HepG2 (cell line): ENCODE measurements around the gene CDH13. TPM values are rescaled to one million over a fixed set of nuclear protein-coding genes. Genes with fewer than 3 reads are reported as not detected.

Experiments used
- ATAC-seq: fragments of 200-7000 bp; cut with Tn5 transposase; 3 replicates; pipeline ENCODE4 v1.9.1; 2020; ENCODE audit warnings: mild to moderate bottlenecking, moderate library complexity
- BruUV-seq: library from RNA; stranded (reverse); fragments of 400-500 nt; replicated peaks from 2 replicates; lab custom pipeline; 2021; lab: Mats Ljungman, UMichigan
- CTCF ChIA-PET: fragments of 300-600 bp; formaldehyde crosslinking; extraction: SDS; loops from one replicate; lab custom pipeline; 2021; ENCODE audit warnings: low total read pairs, inconsistent platforms, low intra/inter-chr PET ratio; lab: Yijun Ruan, JAX
- POLR2A ChIA-PET: fragments of 350-600 bp; sonication (Branson Sonifier 250); formaldehyde crosslinking; loops from one replicate; lab custom pipeline; 2020; ENCODE audit warnings: antibody characterized with exemption, inconsistent platforms; lab: Yijun Ruan, JAX
- DNase-seq: peaks from one replicate; pipeline ENCODE4 v3.0.0-alpha.2; 2015; ENCODE audit warnings: low spot score
- FAIRE-seq: peaks from 3 replicates; lab custom pipeline; 2011; peaks lifted over from hg19 to GRCh38; lab: Jason Lieb, UNC
- H2AFZ ChIP-seq: one replicate; pipeline ENCODE4 v1.6.1; 2011; ENCODE audit warnings: low read length, inconsistent platforms
- H3K27ac ChIP-seq: fragments of 300-600 bp; 3 replicates; pipeline ENCODE4 v1.8.0; 2011; ENCODE audit warnings: mixed run types, mild to moderate bottlenecking, mixed read lengths, low read length, inconsistent platforms; ENCODE audit not compliant: insufficient read depth; ENCODE audit errors: extremely low read length
- H3K27me3 ChIP-seq, 2 experiments: fragments of 200-600 bp in 1 of 2; 2 replicates in 1 of 2; 3 replicates in 1 of 2; pipeline versions ENCODE4 v1.6.0 to v1.8.0; 2011; ENCODE audit warnings: low read length in 2 of 2, mild to moderate bottlenecking in 2 of 2, moderate library complexity in 2 of 2, inconsistent platforms in 1 of 2; ENCODE audit not compliant: insufficient read depth in 2 of 2, control insufficient read depth in 1 of 2
- H3K36me3 ChIP-seq, 2 experiments: fragments of 200-600 bp in 1 of 2; replicated peaks in 1 of 2; 2 replicates in 1 of 2; 3 replicates in 1 of 2; pipeline versions ENCODE4 v1.5.1 to v1.8.0; 2011; ENCODE audit warnings: low read length in 2 of 2, inconsistent platforms in 1 of 2; ENCODE audit not compliant: insufficient read depth in 2 of 2, control insufficient read depth in 1 of 2
- H3K4me1 ChIP-seq: 2 replicates; pipeline ENCODE4 v1.5.1; 2012; ENCODE audit warnings: low read length, inconsistent platforms; ENCODE audit not compliant: insufficient read depth
- H3K4me2 ChIP-seq: 2 replicates; pipeline ENCODE4 v1.6.0; 2011; ENCODE audit warnings: low read depth, low read length, inconsistent platforms
- H3K4me3 ChIP-seq, 3 experiments: fragments of 200-600 bp in 1 of 3; sonication (generic), shearing (Covaris generic) in 1 of 3; replicated peaks in 1 of 3; 2 replicates each; pipeline ENCODE4 v1.5.1; 2011 to 2016; ENCODE audit warnings: low read length in 3 of 3, inconsistent platforms in 2 of 3, low read depth in 2 of 3, mild to moderate bottlenecking in 2 of 3, control low read depth in 1 of 3, mixed read lengths in 1 of 3; ENCODE audit not compliant: insufficient read depth in 1 of 3
- H3K79me2 ChIP-seq: one replicate; pipeline ENCODE4 v1.6.1; 2011; ENCODE audit warnings: low read length, inconsistent platforms; ENCODE audit not compliant: insufficient read depth
- H3K9ac ChIP-seq: 2 replicates; pipeline ENCODE4 v1.6.0; 2011; ENCODE audit warnings: mild to moderate bottlenecking, low read depth, low read length, inconsistent platforms; ENCODE audit not compliant: insufficient read depth
- H3K9me3 ChIP-seq: 2 replicates; pipeline ENCODE4 v1.5.1; 2012; ENCODE audit warnings: mild to moderate bottlenecking, low read length
- H4K20me1 ChIP-seq: 2 replicates; pipeline ENCODE4 v1.6.0; 2011; ENCODE audit warnings: inconsistent platforms, mild to moderate bottlenecking, low read length, moderate library complexity; ENCODE audit not compliant: insufficient read depth
- CSRNP2 ChIP-seq: sonication (generic); formaldehyde crosslinking; conservative IDR thresholded peaks from 2 replicates; pipeline ENCODE4 v1.8.0; 2022; ENCODE audit warnings: low read depth, missing genetic modification reagents
- PRDM10 ChIP-seq: sonication (generic); formaldehyde crosslinking; IDR thresholded peaks from 2 replicates; pipeline ENCODE4 v1.4.0; 2020; ENCODE audit warnings: low read depth, missing genetic modification reagents
- RARA ChIP-seq: IDR thresholded peaks from 2 replicates; pipeline ENCODE4 v1.6.1; 2016; ENCODE audit warnings: missing genetic modification reagents, missing compliant biosample characterization
- STAT6 ChIP-seq: sonication (generic); formaldehyde crosslinking; IDR thresholded peaks from 2 replicates; pipeline ENCODE4 v1.4.0; 2020; ENCODE audit warnings: missing genetic modification reagents, mild to moderate bottlenecking, borderline replicate concordance
- ZFP36 ChIP-seq: fragments of 150-350 bp; IDR thresholded peaks from 2 replicates; pipeline ENCODE4 v1.6.1; 2018; ENCODE audit warnings: borderline replicate concordance, low read length, low read depth; ENCODE audit not compliant: partially characterized antibody
- ZKSCAN8 ChIP-seq: IDR thresholded peaks from 2 replicates; pipeline ENCODE4 v1.6.1; 2016; ENCODE audit warnings: borderline replicate concordance, missing genetic modification reagents, missing compliant biosample characterization
- ZNF251 ChIP-seq: sonication (generic); formaldehyde crosslinking; IDR thresholded peaks from 2 replicates; pipeline ENCODE4 v1.9.0; 2021; ENCODE audit warnings: mild to moderate bottlenecking, missing genetic modification reagents
- ZNF256 ChIP-seq: sonication (generic); formaldehyde crosslinking; conservative IDR thresholded peaks from 2 replicates; pipeline ENCODE4 v1.4.0; 2020; ENCODE audit warnings: missing genetic modification reagents
- ZNF274 ChIP-seq: sonication (generic); formaldehyde crosslinking; IDR thresholded peaks from 2 replicates; pipeline ENCODE4 v1.5.1; 2020; ENCODE audit warnings: mild to moderate bottlenecking, missing genetic modification reagents
- ZNF446 ChIP-seq: sonication (generic); formaldehyde crosslinking; IDR thresholded peaks from 2 replicates; pipeline ENCODE4 v1.5.0; 2020; ENCODE audit warnings: mild to moderate bottlenecking, missing genetic modification reagents
- ZNF496 ChIP-seq: sonication (generic); formaldehyde crosslinking; IDR thresholded peaks from 2 replicates; pipeline ENCODE4 v1.8.1; 2023; ENCODE audit warnings: mild to moderate bottlenecking, moderate library complexity, missing genetic modification reagents; ENCODE audit not compliant: insufficient replicate concordance
- ZNF691 ChIP-seq: sonication (generic); formaldehyde crosslinking; IDR thresholded peaks from 2 replicates; pipeline ENCODE4 v1.4.0; 2020; ENCODE audit warnings: missing genetic modification reagents, low read depth, mild to moderate bottlenecking, borderline replicate concordance
- ZNF800 ChIP-seq: sonication (generic); formaldehyde crosslinking; IDR thresholded peaks from 2 replicates; pipeline ENCODE4 v1.4.0; 2020; ENCODE audit warnings: missing genetic modification reagents
- WGBS: methylation state at CpG from one replicate; pipeline ENCODE4 v1.1.6; 2017; ENCODE audit warnings: low lambda C conversion rate; 5-methylcytosine and 5-hydroxymethylcytosine counted together
- in situ Hi-C: cut with HindIII; loops from 2 replicates; pipeline ENCODE4 v1.10.0; 2017; ENCODE audit warnings: low pct_unique_long_range_greater_than_20kb; ENCODE audit not compliant: extremely low pct_ligation_motif_present
- intact Hi-C: fragments of 100-400 bp; cut with micrococcal nuclease; formaldehyde crosslinking; loops from one replicate; pipeline ENCODE4 v1.10.0; 2022; ENCODE audit not compliant: unreplicated experiment
- polyA plus RNA-seq, 8 experiments: library from polyadenylated mRNA; depleted of rRNA in 3 of 8; stranded (reverse) in 7 of 8; unstranded in 1 of 8; fragments of >200 nt; fragmentation: Illumina TruSeq in 4 of 8; extraction: Trizol in 4 of 8; gene quantifications; 2 replicates each; pipeline versions ENCODE4 v1.2.1 to v1.2.3, GENCODE V29; 2011 to 2016; ENCODE audit warnings: low read depth in 4 of 8, missing spikeins in 1 of 8, mixed read lengths in 1 of 8; ENCODE audit not compliant: insufficient read depth in 1 of 8
- total RNA-seq, 5 experiments: library from RNA; depleted of rRNA; stranded (reverse); fragments of >200 nt; fragmentation: Illumina TruSeq; extraction: Trizol; gene quantifications; 2 replicates each; pipeline ENCODE4 v1.2.3, GENCODE V29; 2016; ENCODE audit warnings: low read depth in 1 of 5

CDH13 gene
- total and polyA plus RNA-seq, 2 of the 13 experiments (the other 11 are each of a cell fraction or from before 2014, with no cell fraction given), result not detected

GRCh38 chr16:82937926-82938520 is 311.3 kb downstream of the CDH13 start:
- Histone ChIP-seq H3K36me3 (no peaks in the 10 kb centered on the region), H3K27ac (no peak overlapping the region), H3K27me3 (no peaks in the 10 kb centered on the region), H3K4me3 (no peak overlapping the region), H3K9me3 (peaks cover 60% of the 10 kb centered on the region), H4K20me1 (no peaks in the 10 kb centered on the region), H3K4me1 (no peaks in the 10 kb centered on the region), H3K79me2 (no peaks in the 10 kb centered on the region), H3K9ac (no peak overlapping the region), H2AFZ (no peak overlapping the region), H3K4me2 (no peak overlapping the region)
- no TSS peak for BruUV-seq
- ChIA-PET POLR2A (no interaction called here), CTCF (no interaction called here)
- intact Hi-C loops, result no loop called here
- WGBS, result 33% methylated on average over 7 of the region's 7 CpGs
- in situ Hi-C loops, result no loop called here
- no peak for DNase-seq
- FAIRE-seq, result no peak
- ATAC-seq, result no peak
- TF ChIP-seq ZNF800, result no peak
- TF ChIP-seq ZNF446 (CRISPR knock-in tag), result no peak
- TF ChIP-seq ZFP36, result no peak
- TF ChIP-seq ZNF274 (CRISPR knock-in tag), result no peak
- no peak for TF ChIP-seq CSRNP2 (CRISPR knock-in tag)
- no peak for TF ChIP-seq PRDM10 (CRISPR knock-in tag)
- TF ChIP-seq ZKSCAN8 (CRISPR knock-in tag), result no peak
- no peak for TF ChIP-seq STAT6
- TF ChIP-seq ZNF496, result no peak
- TF ChIP-seq ZNF691 (CRISPR knock-in tag), result no peak
- TF ChIP-seq ZNF256, result no peak
- no peak for TF ChIP-seq ZNF251 (CRISPR knock-in tag)
- no peak for TF ChIP-seq RARA
